HepG2 (cell line): Measurements from ENCODE around the gene SPDYE6. TPM values are rescaled to one million over a fixed set of nuclear protein-coding genes. Genes with fewer than 3 reads are reported as not detected.

Experiments
- BORCS8-MEF2B ChIP-seq: sonication (generic); formaldehyde crosslinking; IDR thresholded peaks from 2 replicates; pipeline ENCODE4 v1.8.0; 2022; ENCODE audit warnings: mild to moderate bottlenecking, missing genetic modification reagents
- EZH2 ChIP-seq: conservative IDR thresholded peaks from 2 replicates; pipeline ENCODE4 v1.6.1; 2012; ENCODE audit warnings: mild to moderate bottlenecking, low read depth, low read length, moderate library complexity
- KLF9 ChIP-seq: IDR thresholded peaks from 2 replicates; pipeline ENCODE4 v1.6.1; 2016; ENCODE audit warnings: low read depth
- MIXL1 ChIP-seq: IDR thresholded peaks from 2 replicates; pipeline ENCODE4 v1.6.1; 2016
- MTF1 ChIP-seq: sonication (generic); formaldehyde crosslinking; IDR thresholded peaks from 2 replicates; pipeline ENCODE4 v1.5.0; 2020; ENCODE audit warnings: missing genetic modification reagents
- MXD3 ChIP-seq: IDR thresholded peaks from 2 replicates; pipeline ENCODE4 v1.6.1; 2016; ENCODE audit warnings: mild to moderate bottlenecking, missing biosample characterization, missing genetic modification reagents
- NCOA1 ChIP-seq: sonication (generic); formaldehyde crosslinking; IDR thresholded peaks from 2 replicates; pipeline ENCODE4 v1.9.0; 2021; ENCODE audit warnings: missing genetic modification reagents
- NFYC ChIP-seq: IDR thresholded peaks from 2 replicates; pipeline ENCODE4 v1.6.1; 2016; ENCODE audit warnings: missing genetic modification reagents, missing compliant biosample characterization
- RBFOX2 ChIP-seq: fragments of 200-400 bp; formaldehyde crosslinking; IDR thresholded peaks from 2 replicates; pipeline ENCODE4 v1.6.1; 2017; ENCODE audit warnings: low read depth, mild to moderate bottlenecking, low read length
- RFXANK ChIP-seq: IDR thresholded peaks from 2 replicates; pipeline ENCODE4 v1.6.1; 2016
- SRF ChIP-seq: IDR thresholded peaks from 2 replicates; pipeline ENCODE4 v1.6.1; 2011; ENCODE audit warnings: mild to moderate bottlenecking, low read depth, low read length, moderate library complexity
- THRA ChIP-seq: sonication (generic); formaldehyde crosslinking; IDR thresholded peaks from 2 replicates; pipeline ENCODE4 v1.4.0; 2020; ENCODE audit warnings: missing genetic modification reagents, borderline replicate concordance
- ZIK1 ChIP-seq: sonication (generic); formaldehyde crosslinking; IDR thresholded peaks from 2 replicates; pipeline ENCODE4 v1.5.0; 2020; ENCODE audit warnings: mild to moderate bottlenecking, low read depth, missing genetic modification reagents, borderline replicate concordance
- ZNF160 ChIP-seq: sonication (generic); formaldehyde crosslinking; IDR thresholded peaks from 2 replicates; pipeline ENCODE4 v1.8.0; 2022; ENCODE audit warnings: mild to moderate bottlenecking, inconsistent platforms, missing genetic modification reagents
- ZNF253 ChIP-seq: sonication (generic); formaldehyde crosslinking; IDR thresholded peaks from 2 replicates; pipeline ENCODE4 v1.8.0; 2022; ENCODE audit warnings: mild to moderate bottlenecking, missing genetic modification reagents, borderline replicate concordance
- ZNF281 ChIP-seq: sonication (generic); formaldehyde crosslinking; IDR thresholded peaks from 2 replicates; pipeline ENCODE4 v1.4.0; 2020; ENCODE audit warnings: missing genetic modification reagents, borderline replicate concordance
- ZNF724P ChIP-seq: sonication (generic); formaldehyde crosslinking; IDR thresholded peaks from 2 replicates; pipeline ENCODE4 v1.8.0; 2022; ENCODE audit warnings: missing genetic modification reagents, borderline replicate concordance
- ZNF788 ChIP-seq: sonication (generic); formaldehyde crosslinking; IDR thresholded peaks from 2 replicates; pipeline ENCODE4 v1.5.0; 2020; ENCODE audit warnings: mild to moderate bottlenecking, missing genetic modification reagents, borderline replicate concordance
- polyA plus RNA-seq, 8 experiments: library from polyadenylated mRNA; depleted of rRNA in 3 of 8; stranded (reverse) in 7 of 8; unstranded in 1 of 8; fragments of >200 nt; fragmentation: Illumina TruSeq in 4 of 8; extraction: Trizol in 4 of 8; gene quantifications; 2 replicates each; pipeline versions ENCODE4 v1.2.1 to v1.2.3, GENCODE V29; 2011 to 2016; ENCODE audit warnings: low read depth in 4 of 8, missing spikeins in 1 of 8, mixed read lengths in 1 of 8; ENCODE audit not compliant: insufficient read depth in 1 of 8
- total RNA-seq, 5 experiments: library from RNA; depleted of rRNA; stranded (reverse); fragments of >200 nt; fragmentation: Illumina TruSeq; extraction: Trizol; gene quantifications; 2 replicates each; pipeline ENCODE4 v1.2.3, GENCODE V29; 2016; ENCODE audit warnings: low read depth in 1 of 5
- TF ChIP-seq, protein P1 (sequence below): sonication (generic); formaldehyde crosslinking; IDR thresholded peaks from 2 replicates; pipeline ENCODE4 v1.4.0; 2020; ENCODE audit warnings: mild to moderate bottlenecking, missing genetic modification reagents
- TF ChIP-seq, protein P2 (sequence below): sonication (generic); formaldehyde crosslinking; IDR thresholded peaks from 2 replicates; pipeline ENCODE4 v1.4.0; 2020; ENCODE audit warnings: mild to moderate bottlenecking, missing genetic modification reagents

SPDYE6 gene
- total and polyA plus RNA-seq, 2 of the 13 experiments (the other 11 are each of a cell fraction or from before 2014, with no cell fraction given): 0.07 TPM; not detected in 1

DNA sequence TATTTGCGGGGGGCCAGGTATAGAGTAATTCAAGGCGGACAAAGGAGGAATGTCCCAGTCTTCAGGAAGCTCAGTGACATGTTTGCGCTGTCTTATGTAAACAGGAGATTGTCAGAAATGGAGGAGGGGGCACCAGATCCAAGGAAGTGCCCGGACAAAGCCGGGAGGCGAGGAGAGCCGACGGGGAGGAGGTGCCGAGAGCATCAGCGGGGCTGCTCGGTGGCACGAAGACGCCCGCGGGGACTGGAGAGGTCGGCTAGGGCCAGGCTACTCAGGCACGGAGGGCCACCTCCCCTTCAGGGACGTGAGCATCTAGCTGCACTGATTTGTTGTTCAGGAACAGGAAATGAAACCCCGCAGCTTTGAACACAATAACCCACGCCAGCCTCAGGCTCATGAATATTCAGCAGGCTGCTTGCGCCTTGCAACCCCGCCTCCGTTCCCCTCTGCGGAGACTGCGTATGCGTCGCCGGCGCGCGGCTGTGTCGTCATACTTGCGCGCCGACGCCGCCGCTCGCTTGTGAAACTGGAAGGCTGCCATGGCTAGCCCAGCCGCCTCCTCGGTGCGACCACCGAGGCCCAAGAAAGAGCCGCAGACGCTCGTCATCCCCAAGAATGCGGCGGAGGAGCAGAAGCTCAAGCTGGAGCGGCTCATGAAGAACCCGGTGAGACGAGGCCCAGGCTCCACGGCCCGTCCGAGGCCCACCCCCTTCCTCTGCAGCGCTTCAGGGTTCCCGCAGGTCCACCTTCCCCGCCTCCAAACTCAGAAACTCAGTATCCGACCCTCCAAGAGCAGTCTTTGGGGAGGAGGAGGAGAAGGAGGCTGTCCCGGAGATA is 39.8 kb upstream of the SPDYE6 start, which contains the start of gene PRKRIP1 (continued):
- TF ChIP-seq, protein P1, sequence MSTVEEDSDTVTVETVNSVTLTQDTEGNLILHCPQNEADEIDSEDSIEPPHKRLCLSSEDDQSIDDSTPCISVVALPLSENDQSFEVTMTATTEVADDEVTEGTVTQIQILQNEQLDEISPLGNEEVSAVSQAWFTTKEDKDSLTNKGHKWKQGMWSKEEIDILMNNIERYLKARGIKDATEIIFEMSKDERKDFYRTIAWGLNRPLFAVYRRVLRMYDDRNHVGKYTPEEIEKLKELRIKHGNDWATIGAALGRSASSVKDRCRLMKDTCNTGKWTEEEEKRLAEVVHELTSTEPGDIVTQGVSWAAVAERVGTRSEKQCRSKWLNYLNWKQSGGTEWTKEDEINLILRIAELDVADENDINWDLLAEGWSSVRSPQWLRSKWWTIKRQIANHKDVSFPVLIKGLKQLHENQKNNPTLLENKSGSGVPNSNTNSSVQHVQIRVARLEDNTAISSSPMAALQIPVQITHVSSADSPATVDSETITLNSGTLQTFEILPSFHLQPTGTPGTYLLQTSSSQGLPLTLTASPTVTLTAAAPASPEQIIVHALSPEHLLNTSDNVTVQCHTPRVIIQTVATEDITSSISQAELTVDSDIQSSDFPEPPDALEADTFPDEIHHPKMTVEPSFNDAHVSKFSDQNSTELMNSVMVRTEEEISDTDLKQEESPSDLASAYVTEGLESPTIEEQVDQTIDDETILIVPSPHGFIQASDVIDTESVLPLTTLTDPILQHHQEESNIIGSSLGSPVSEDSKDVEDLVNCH (CRISPR knock-in tag): 0 out of 2 replicates have a peak, but pooled peaks have one; percentile 52
- peak; percentile 79 for TF ChIP-seq RBFOX2
- TF ChIP-seq MTF1 (CRISPR knock-in tag): no peak
- TF ChIP-seq MXD3 (CRISPR knock-in tag): no peak
- peak; percentile 68; the same call in 1 of the 2 replicates for TF ChIP-seq SRF
- no peak for TF ChIP-seq MIXL1
- no peak for TF ChIP-seq NCOA1 (CRISPR knock-in tag)
- TF ChIP-seq NFYC (CRISPR knock-in tag): no peak
- peak; percentile 54; the same call in 1 of the 2 replicates for TF ChIP-seq ZNF788 (CRISPR knock-in tag)
- TF ChIP-seq, protein P2, sequence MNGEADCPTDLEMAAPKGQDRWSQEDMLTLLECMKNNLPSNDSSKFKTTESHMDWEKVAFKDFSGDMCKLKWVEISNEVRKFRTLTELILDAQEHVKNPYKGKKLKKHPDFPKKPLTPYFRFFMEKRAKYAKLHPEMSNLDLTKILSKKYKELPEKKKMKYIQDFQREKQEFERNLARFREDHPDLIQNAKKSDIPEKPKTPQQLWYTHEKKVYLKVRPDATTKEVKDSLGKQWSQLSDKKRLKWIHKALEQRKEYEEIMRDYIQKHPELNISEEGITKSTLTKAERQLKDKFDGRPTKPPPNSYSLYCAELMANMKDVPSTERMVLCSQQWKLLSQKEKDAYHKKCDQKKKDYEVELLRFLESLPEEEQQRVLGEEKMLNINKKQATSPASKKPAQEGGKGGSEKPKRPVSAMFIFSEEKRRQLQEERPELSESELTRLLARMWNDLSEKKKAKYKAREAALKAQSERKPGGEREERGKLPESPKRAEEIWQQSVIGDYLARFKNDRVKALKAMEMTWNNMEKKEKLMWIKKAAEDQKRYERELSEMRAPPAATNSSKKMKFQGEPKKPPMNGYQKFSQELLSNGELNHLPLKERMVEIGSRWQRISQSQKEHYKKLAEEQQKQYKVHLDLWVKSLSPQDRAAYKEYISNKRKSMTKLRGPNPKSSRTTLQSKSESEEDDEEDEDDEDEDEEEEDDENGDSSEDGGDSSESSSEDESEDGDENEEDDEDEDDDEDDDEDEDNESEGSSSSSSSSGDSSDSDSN (CRISPR knock-in tag): peak; percentile 50; the same call in 1 of the 2 replicates
- no peak for TF ChIP-seq EZH2
- TF ChIP-seq ZNF160 (CRISPR knock-in tag): no peak
- TF ChIP-seq ZNF253: no peak
- TF ChIP-seq KLF9 (CRISPR knock-in tag): 0 out of 2 replicates have a peak, but pooled peaks have one; percentile 20
- no peak for TF ChIP-seq BORCS8-MEF2B (CRISPR knock-in tag)
- no peak for TF ChIP-seq ZNF724P (CRISPR knock-in tag)
- TF ChIP-seq ZNF281: no peak
- TF ChIP-seq ZIK1 (CRISPR knock-in tag): peak; percentile 79; the same call in 1 of the 2 replicates
- TF ChIP-seq THRA: no peak; the same call in 1 of the 2 replicates
- TF ChIP-seq RFXANK: no peak
